Astrocyte of the cerebellum (primary cell): ENCODE measurements around the gene URI1.
A peak's percentile ranks its signal among the peaks of the same experiment; 100 is the strongest.

Experiments
- DNase-seq: peaks from one replicate; pipeline ENCODE4 v3.0.0-alpha.2; 2011; ENCODE audit warnings: low read depth
- H3K4me3 ChIP-seq: 2 replicates; pipeline ENCODE4 v1.5.1; 2011; ENCODE audit warnings: mild to moderate bottlenecking, low read depth, low read length, moderate library complexity
- CTCF ChIP-seq: IDR thresholded peaks from 2 replicates; pipeline ENCODE4 v1.5.1; 2012; ENCODE audit warnings: low read length, low read depth, moderate library complexity, mild to moderate bottlenecking; ENCODE audit errors: missing control alignments
- in situ Hi-C: cut with HindIII; loops from 2 replicates; pipeline ENCODE4 v1.10.0; 2017; ENCODE audit warnings: low sequenced_read_pairs

The URI1 gene

DNA sequence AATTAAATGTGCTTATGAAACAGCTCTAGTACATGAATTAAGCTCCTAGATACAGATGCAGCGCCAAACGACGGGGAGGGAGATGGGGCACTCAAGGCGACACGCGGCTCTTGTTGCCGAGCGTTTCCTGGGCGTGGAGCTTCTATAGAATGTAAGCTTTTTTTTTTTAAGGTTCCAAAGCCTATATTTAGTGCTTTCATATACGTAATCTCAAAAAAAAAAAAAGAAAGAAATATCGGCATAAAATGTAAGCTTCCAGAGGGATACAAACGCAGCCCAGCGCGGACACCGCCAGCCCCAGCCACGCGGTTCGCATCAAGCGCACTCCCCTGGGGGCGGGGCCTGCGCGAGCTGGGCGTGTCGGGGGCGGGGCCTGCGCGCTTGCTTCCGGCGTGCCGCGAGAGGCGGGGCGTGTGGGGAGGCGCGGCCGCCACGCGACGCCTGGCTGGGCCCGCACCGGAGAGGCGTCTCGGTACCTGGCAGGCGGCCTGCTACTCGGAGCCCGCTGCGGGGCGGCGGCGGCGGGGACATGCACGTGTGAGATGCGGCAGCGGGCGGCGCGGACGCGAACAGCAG lies at the start of gene URI1:
URI1 (plus strand) TSS at position 412 of the 576 bp plus-strand sequence. CDS start 309 bp downstream, outside the sequence.
- TF ChIP-seq CTCF = no peak
- in situ Hi-C loops = loop anchor here (10.0 kb wide), 1 partner anchor 703 kb away; no protein-coding TSS in a partner anchor
- DNase-seq = peak; percentile 43
- peak within 1 kb of the TSS; percentile 92 for H3K4me3 ChIP-seq

GRCh38 chr19:29893606-29894284 lies 48.3 kb upstream of the URI1 start:
- TF ChIP-seq CTCF = no peak
- in situ Hi-C loops = no loop called here
- no peak for DNase-seq
- H3K4me3 ChIP-seq = no peak overlapping the region

GRCh38 chr19:29896802-29897201 lies 45.2 kb upstream of the URI1 start:
- in situ Hi-C loops = no loop called here
- no peak for TF ChIP-seq CTCF
- no peak for DNase-seq
- no peak overlapping the region for H3K4me3 ChIP-seq

DNA sequence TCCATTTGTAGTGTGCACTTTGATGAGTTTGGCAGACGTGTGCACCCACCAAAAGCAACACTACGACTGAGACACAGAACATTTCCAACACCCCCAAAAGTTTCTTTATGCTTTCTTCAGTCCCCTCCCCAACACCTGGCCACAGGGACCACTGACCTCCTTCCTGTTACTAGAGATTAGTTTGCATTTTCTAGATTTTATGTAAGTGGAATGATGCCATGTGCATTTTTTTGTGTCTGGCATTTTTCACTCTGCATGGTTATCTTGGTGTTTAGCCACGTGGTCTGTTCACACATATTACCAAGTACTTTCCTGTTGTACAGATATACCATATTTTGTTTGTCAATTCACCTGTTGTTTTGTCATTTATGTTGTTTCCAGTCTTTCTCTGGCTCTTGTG lies 44.6 kb upstream of the URI1 start:
- TF ChIP-seq CTCF = no peak
- in situ Hi-C loops = no loop called here
- no peak for DNase-seq
- no peak overlapping the region for H3K4me3 ChIP-seq

GRCh38 chr19:29904017-29904416 lies 38.0 kb upstream of the URI1 start:
- in situ Hi-C loops = no loop called here
- no peak for DNase-seq
- no peak overlapping the region for H3K4me3 ChIP-seq
- TF ChIP-seq CTCF = no peak

- no peak overlapping the region for H3K4me3 ChIP-seq
- no peak for TF ChIP-seq CTCF
- in situ Hi-C loops = no loop called here
- DNase-seq = no peak
Observed at GRCh38 chr19:29908963-29909944, 32.8 kb upstream of the URI1 start.
